Stimulated activated CD4-positive, alpha-beta T cell treated with anti-CD3 and anti-CD28 coated beads, Interleukin-1b, Interleukin-23, amount 100 ng/mL, for 4 hours (primary cell): Measurements from ENCODE around the gene ITGA5.

ENCODE experiments used
- DNase-seq, 2 donors: peaks; one replicate each; pipeline ENCODE4 v3.0.0-alpha.2; 2020; ENCODE audit warnings: low read depth in 2 of 2

ITGA5 gene

DNA sequence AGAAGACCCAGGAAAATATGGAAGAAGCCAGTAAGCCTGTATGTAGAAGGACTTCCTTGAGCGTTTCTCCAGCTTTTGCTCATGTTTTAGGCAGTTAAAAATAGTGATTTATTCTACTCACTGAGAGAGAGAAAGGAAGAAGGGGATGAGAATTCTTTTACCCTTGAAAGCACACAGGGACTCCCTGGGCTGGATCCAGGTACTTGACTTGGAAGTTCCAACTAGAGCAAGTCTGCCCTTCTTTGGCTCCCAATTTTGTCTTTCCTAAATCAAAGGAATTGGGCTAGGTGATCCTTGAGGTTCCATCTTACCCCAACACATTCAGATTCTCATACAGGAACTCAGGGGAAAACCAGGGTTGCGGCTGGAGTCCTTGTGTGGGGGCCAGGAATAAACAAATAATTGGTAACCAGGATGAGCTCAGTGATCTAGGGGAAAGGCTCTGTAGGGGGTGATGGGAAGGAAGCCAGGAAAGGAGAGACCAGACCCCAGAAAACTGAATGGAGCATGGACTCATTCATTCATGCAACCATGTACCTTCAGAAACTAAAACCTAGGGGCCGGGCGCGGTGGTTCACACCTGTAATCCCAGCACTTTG lies 11.5 kb upstream of the ITGA5 start:
- no peak for DNase-seq

- no peak for DNase-seq
These were observed 10.0 kb upstream of the ITGA5 start for GRCh38 chr12:54429014-54429471.

GRCh38 chr12:54428050-54429013 lies 9.3 kb upstream of the ITGA5 start:
- no peak for DNase-seq

GRCh38 chr12:54427106-54427505 lies 8.0 kb upstream of the ITGA5 start:
- DNase-seq, result no peak

DNA sequence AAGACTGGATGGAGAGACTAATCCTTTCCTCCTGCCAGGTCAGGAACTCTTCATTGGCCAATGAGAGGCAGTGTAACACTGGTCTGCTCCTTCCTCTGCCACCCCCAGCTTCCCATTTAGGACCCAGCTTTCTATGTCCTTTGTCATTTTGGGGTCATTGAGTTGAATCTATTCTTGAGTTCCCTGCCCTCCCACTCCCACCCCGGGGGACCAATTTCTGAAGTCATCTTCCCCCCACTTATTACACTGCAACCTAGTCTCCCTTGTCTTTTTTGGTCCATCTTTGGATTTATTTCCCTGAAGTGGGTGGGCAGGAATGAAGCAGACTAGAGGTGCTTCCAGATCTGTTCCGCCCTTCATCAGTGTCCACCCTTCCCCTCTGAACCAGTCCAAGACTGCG lies 7.6 kb upstream of the ITGA5 start:
- DNase-seq, result no peak

DNA sequence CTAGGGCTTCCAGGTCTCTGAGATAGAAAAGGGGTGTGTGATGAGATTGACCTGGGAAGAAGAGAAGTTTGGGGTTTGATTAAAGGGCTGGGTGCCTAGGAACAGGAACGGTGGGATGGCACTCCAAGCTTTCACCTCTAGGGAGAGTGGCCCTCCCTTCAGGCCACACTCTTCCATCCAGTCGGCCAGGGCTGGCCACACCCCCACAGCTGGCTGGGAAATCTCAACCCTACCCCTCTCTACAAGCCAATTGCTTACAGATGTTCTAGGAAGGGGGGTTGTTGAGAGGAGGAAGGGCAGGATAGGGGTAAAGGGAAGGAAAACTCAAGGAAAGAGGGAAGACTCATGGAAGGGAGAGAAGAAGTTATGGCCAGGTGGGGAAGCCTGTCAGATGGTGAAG lies 6.6 kb upstream of the ITGA5 start:
- no peak for DNase-seq

DNA sequence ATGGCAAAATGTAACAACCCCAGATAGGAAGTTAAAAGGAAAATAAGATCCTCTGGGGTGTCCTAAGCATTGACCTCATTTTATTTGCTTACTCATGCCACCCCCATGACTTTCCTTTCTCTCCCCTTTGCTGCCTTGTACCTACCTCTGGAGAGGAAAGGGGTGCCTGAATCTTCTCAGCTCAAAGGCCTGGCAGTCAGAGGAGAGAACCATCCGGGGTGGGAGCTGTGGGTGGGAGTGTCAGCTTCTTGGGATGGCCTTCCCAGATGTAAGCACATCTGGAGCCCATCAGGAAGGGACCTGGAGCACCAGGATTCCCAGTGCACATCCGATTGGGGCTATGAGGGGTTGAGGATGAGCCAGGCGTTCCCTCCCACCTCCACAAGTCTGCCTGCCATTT lies 5.2 kb upstream of the ITGA5 start:
- DNase-seq, result no peak

- DNase-seq, result no peak
These were observed 4.7 kb upstream of the ITGA5 start for GRCh38 chr12:54423816-54424150.

DNA sequence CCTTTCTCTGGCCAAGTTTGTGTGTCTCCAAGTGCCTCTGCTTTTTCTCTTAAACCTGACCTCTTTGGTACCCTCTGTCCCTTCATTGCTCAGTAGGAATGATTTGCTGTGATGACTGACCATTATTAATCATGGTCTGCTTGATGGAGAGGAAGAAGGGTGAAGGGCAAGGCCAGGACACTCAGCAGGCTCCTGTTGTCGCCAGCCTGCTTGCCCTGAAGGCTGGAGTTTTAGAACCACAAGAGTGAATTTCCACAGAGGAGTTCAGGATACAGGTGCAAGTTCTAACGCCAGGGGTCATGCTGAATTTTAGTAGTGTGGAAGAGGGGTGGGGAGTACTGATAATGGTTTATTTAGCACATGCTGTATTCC lies 2.8 kb upstream of the ITGA5 start:
- DNase-seq, result no peak

- no peak for DNase-seq
These were observed 2.3 kb upstream of the ITGA5 start for GRCh38 chr12:54421175-54421878.

GRCh38 chr12:54420766-54421144 lies 1.7 kb upstream of the ITGA5 start:
- DNase-seq, result no peak

- no peak for DNase-seq
These were observed 502 bp downstream of the ITGA5 start for GRCh38 chr12:54418441-54419087.

DNA sequence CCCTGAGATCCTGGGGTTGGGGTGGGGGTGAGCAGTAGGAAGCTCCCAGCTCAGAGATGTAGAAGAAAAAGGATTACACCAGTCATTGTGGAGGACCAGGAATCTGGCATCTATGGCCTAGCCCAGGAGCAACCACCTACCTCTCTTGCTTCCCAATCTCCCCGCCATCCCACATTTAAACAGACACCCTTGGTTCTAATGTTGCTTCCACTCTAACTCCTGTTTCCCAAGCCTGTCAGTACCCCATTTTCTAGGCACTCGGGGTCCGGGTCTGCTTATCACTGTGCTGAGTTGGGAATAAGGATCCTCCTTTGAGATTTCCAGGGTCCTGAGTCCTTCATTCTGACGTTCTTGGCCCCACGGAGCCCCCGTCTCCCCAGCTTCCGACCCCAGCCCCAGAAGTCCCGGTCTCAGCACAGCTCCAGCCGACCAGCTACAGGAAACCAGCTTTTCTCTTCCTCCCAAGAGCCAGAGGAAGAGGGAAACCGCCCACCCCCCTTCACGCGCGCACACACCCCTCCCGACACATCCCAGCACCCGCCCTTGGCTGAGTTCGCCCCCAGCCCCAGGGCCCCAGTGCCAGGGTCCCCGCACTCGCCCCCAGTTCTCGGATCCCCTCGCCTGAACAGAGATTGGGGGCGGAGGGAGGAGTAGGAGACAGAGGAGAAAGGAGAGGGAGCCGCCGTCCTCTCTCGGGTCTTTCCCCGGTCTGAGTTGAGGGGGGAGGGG lies 1.2 kb downstream of the ITGA5 start:
- no peak for DNase-seq

DNA sequence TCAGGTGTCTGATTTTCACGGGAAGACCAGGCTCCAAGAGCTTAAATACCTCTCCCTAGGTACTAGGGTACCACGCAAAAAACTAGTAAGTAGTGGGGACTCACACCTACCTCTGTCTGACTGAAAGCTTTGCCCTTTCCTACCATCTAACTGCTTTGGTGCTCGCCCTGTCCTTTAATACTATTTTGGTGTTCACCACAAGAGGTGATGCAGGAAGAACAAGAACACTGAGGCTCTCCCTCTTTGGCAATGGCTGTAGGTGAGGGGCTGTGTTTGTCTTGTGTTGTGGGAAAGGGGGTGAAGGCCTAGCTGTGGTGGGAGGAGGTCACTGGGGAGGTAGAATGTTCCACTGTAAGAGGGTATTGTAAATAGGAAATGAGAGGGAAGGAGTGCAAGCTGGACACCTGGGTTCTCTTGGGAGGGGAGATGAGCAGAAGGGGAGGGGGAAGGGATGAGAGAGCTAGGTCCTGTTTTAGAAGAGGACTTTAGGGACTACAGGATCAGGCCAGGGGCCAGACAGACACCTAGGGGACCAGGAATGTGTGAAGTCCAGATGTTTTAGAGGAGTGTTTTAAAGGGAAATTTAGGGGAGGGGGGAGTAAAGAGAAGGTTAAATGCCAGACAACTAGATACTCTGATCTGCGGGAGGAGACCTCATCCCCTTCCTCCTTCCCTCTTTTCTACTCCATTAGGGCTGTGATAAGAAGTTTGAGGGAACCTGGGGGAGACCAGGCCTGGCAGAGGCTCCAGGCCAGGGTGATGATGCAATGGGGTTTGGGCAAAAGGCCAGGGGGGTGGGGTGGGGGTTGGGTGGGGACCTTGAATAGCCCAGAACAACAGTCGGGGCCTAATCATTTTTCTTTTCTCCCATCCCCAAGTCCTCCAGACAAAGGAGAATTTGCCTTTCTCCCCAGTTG lies 2.1 kb downstream of the ITGA5 start:
- no peak for DNase-seq

DNA sequence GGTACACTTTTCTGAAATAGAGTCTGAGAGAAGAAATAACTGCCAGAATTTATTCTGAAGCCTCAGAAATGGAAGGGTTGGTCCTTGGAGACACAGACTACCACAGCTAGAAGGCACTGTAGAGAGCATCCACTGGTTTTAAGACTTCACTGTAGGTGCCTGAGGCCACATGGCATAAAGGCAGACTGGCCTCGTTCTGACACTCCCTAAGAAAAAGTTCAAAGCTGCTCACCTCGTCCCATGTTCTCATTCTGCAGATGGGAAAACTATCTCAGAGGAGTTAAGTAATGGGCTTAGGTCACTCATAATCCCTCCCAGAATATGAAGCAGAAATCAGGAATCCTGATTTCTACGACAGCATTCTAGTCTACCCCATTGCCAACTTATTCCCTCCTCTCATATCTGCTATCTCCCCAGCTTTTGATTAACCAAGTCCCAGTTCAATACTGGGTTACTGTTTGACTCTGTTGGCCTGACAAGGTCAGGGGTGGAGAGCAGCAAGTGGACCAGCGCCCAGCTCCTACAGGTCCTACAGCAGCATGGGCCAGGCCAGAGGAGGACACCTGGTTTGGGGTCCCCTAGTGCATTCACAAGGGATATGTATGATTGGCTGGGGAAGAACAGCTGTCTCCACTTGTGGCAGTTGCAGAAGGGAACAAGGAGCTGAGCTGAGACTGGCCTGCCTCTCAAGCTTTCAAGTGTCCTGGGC lies 3.7 kb downstream of the ITGA5 start:
- no peak for DNase-seq

- peak in 1 of 2 donors; percentile 32 for DNase-seq
These were observed 5.5 kb downstream of the ITGA5 start for GRCh38 chr12:54413284-54414190.

- DNase-seq, result no peak
These were observed 6.3 kb downstream of the ITGA5 start for GRCh38 chr12:54412786-54413185.

- no peak for DNase-seq
These were observed 6.7 kb downstream of the ITGA5 start for GRCh38 chr12:54412348-54412747.
